ENCODE results near the gene PBXIP1. TPM values are rescaled to one million over a fixed set of nuclear protein-coding genes. Genes with fewer than 3 reads are reported as not detected.

The PBXIP1 gene
- total and polyA plus RNA-seq, 12 donors, result 97.0 to 342 (median 258) TPM

GRCh38 chr1:154973344-154974101 is 17.6 kb upstream of the PBXIP1 start:
- peak; percentile 98 to 100 (median 99) for DNase-seq
- TF ChIP-seq CTCF (IDR thresholded peaks at IDR 0.05) (peak in 1 of 6 experiments; percentile 13), POLR2A (IDR thresholded peaks at IDR 0.05) (peak; percentile 55 to 90)
- H3K36me3 ChIP-seq (replicated peaks in 1 of 2), result no peaks in the 10 kb centered on the region
- peaks cover 39 to 57% of the 10 kb centered on the region in 2 donors for H3K4me1 ChIP-seq (replicated peaks in 1 of 2)
- H3K9me3 ChIP-seq (replicated peaks in 1 of 3), result no peaks in the 10 kb centered on the region
- intact Hi-C loops (cut with DNase I), result no loop called here
- peak overlapping the region; percentile 93 to 100 (median 99) for H3K27ac ChIP-seq
- H3K27me3 ChIP-seq, result no peaks in the 10 kb centered on the region
- 3 to 6% (median 3%) methylated on average over 33 to 37 of the region's 37 CpGs for WGBS, 4 donors
- peak overlapping the region in 3 of 4 donors; percentile 38 to 75 (median 48) for H3K4me3 ChIP-seq

- H3K9me3 ChIP-seq (replicated peaks in 1 of 3), result no peaks in the 10 kb centered on the region
- peak overlapping the region; percentile 93 to 100 (median 99) for H3K27ac ChIP-seq
- no peaks in the 10 kb centered on the region for H3K27me3 ChIP-seq
- peak overlapping the region in 1 of 4 donors; percentile 75 for H3K4me3 ChIP-seq
- H3K36me3 ChIP-seq (replicated peaks in 1 of 2), result peaks cover 0 to 7% of the 10 kb centered on the region in 2 donors
- 14 to 20% (median 18%) methylated on average over 17 to 18 of the region's 18 CpGs for WGBS, 4 donors
- peak; percentile 75 to 94 (median 93) for DNase-seq
- H3K4me1 ChIP-seq (replicated peaks in 1 of 2), result peaks cover 39 to 62% of the 10 kb centered on the region in 2 donors
- intact Hi-C loops (cut with DNase I), result no loop called here
- TF ChIP-seq CTCF (IDR thresholded peaks at IDR 0.05), result no peak
- TF ChIP-seq POLR2A (IDR thresholded peaks at IDR 0.05), result peak; percentile 42 to 77
These were observed 16.8 kb upstream of the PBXIP1 start for GRCh38 chr1:154972517-154973343.

GRCh38 chr1:154972213-154972516 is 16.3 kb upstream of the PBXIP1 start:
- Histone ChIP-seq H3K36me3 (replicated peaks in 1 of 2) (peaks cover 0 to 12% of the 10 kb centered on the region in 2 donors), H3K9me3 (replicated peaks in 1 of 3) (no peaks in the 10 kb centered on the region), H3K4me1 (replicated peaks in 1 of 2) (peaks cover 39 to 62% of the 10 kb centered on the region in 2 donors), H3K27ac (peak overlapping the region; percentile 93 to 100 (median 99)), H3K4me3 (peak overlapping the region in 1 of 4 donors; percentile 75), H3K27me3 (no peaks in the 10 kb centered on the region)
- no peak for TF ChIP-seq POLR2A (IDR thresholded peaks at IDR 0.05)
- no peak for TF ChIP-seq CTCF (IDR thresholded peaks at IDR 0.05)
- 54 to 74% (median 58%) methylated on average over 3 of the region's 3 CpGs for WGBS, 4 donors
- intact Hi-C loops (cut with DNase I), result no loop called here
- DNase-seq, result no peak

- Histone ChIP-seq H3K4me1 (replicated peaks in 1 of 2) (peaks cover 39 to 58% of the 10 kb centered on the region in 2 donors), H3K9me3 (replicated peaks in 1 of 3) (no peaks in the 10 kb centered on the region), H3K27me3 (no peaks in the 10 kb centered on the region), H3K36me3 (replicated peaks in 1 of 2) (peaks cover 0 to 19% of the 10 kb centered on the region in 2 donors), H3K4me3 (peak overlapping the region in 1 of 4 donors; percentile 75), H3K27ac (peak overlapping the region; percentile 93 to 100 (median 99))
- DNase-seq, result peak; percentile 54 to 89 (median 69)
- intact Hi-C loops (cut with DNase I), result no loop called here
- TF ChIP-seq CTCF (IDR thresholded peaks at IDR 0.05), result no peak
- TF ChIP-seq POLR2A (IDR thresholded peaks at IDR 0.05), result no peak
- 23 to 41% (median 35%) methylated on average over 9 to 10 of the region's 10 CpGs for WGBS, 4 donors
These were observed 15.6 kb upstream of the PBXIP1 start for GRCh38 chr1:154971341-154971998.
